Glutamatergic neuron (in vitro differentiated cells): Measurements from ENCODE around the gene SNRPD3. TPM values are rescaled to one million over a fixed set of nuclear protein-coding genes. Genes with fewer than 3 reads are reported as not detected.
"Not testable (repeated sequence)": the region's sequence is repeated elsewhere in the genome, so short reads cannot be mapped to it uniquely, and the experiment has no call there.

Experiments
- DNase-seq: peaks from one replicate; pipeline ENCODE4 v3.0.0; 2022
- H3K27ac Mint-ChIP-seq: one replicate; pipeline ENCODE4 v1.8.0; 2020; ENCODE audit warnings: mild to moderate bottlenecking, mixed read lengths, inconsistent platforms; ENCODE audit not compliant: unreplicated experiment
- H3K27me3 Mint-ChIP-seq: one replicate; pipeline ENCODE4 v1.8.0; 2020; ENCODE audit warnings: mild to moderate bottlenecking, moderate library complexity, mixed read lengths, inconsistent platforms; ENCODE audit not compliant: unreplicated experiment
- H3K36me3 Mint-ChIP-seq: one replicate; pipeline ENCODE4 v1.8.0; 2020; ENCODE audit warnings: mild to moderate bottlenecking, mixed read lengths, inconsistent platforms; ENCODE audit not compliant: unreplicated experiment
- H3K4me1 Mint-ChIP-seq: one replicate; pipeline ENCODE4 v1.8.0; 2020; ENCODE audit warnings: mild to moderate bottlenecking, low read depth, mixed read lengths, inconsistent platforms; ENCODE audit not compliant: unreplicated experiment
- H3K4me3 Mint-ChIP-seq: one replicate; pipeline ENCODE4 v1.8.0; 2020; ENCODE audit warnings: mild to moderate bottlenecking, mixed read lengths, inconsistent platforms; ENCODE audit not compliant: unreplicated experiment
- H3K9me3 Mint-ChIP-seq: one replicate; pipeline ENCODE4 v1.8.0; 2020; ENCODE audit warnings: mild to moderate bottlenecking, moderate library complexity, mixed read lengths, inconsistent platforms; ENCODE audit not compliant: unreplicated experiment
- total RNA-seq: library from RNA; stranded (reverse); fragmentation: NEBNext Ultra II Directional; extraction: Animal tissue kit (Norgen Biotek cat#: 25700); gene quantifications from one replicate; pipeline ENCODE4 v1.2.1, GENCODE V29; 2021; ENCODE audit not compliant: unreplicated experiment
- TF ChIP-seq, protein P1 (sequence below): fragments of 200-600 bp; sonication (generic); IDR thresholded peaks from one replicate; pipeline ENCODE4 v1.5.0; 2021; ENCODE audit not compliant: partially characterized antibody, unreplicated experiment

SNRPD3 gene
- total RNA-seq, 1 donor from 2014 or later = 86.7 TPM

DNA sequence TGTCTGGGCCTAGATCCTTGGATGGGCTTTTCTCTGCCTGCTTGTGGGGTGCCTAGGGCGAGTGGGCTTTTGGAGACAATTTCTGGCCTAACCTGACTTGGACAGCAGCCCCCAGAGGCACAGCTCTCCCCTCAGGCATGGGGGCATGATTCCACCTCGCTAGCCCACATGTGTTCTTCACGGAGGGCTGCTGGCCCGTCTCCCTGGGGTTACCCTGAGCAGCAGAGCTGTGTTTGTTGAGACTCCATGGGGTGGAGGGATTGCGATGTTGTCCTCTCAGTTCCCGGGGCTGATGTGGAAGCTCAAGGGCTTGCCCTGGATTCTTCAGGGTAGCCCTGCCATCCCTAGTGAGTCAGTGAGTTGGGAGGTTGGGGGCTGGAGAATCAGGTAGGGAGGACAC lies 39.4 kb downstream of the SNRPD3 start:
- TF ChIP-seq, protein P1, sequence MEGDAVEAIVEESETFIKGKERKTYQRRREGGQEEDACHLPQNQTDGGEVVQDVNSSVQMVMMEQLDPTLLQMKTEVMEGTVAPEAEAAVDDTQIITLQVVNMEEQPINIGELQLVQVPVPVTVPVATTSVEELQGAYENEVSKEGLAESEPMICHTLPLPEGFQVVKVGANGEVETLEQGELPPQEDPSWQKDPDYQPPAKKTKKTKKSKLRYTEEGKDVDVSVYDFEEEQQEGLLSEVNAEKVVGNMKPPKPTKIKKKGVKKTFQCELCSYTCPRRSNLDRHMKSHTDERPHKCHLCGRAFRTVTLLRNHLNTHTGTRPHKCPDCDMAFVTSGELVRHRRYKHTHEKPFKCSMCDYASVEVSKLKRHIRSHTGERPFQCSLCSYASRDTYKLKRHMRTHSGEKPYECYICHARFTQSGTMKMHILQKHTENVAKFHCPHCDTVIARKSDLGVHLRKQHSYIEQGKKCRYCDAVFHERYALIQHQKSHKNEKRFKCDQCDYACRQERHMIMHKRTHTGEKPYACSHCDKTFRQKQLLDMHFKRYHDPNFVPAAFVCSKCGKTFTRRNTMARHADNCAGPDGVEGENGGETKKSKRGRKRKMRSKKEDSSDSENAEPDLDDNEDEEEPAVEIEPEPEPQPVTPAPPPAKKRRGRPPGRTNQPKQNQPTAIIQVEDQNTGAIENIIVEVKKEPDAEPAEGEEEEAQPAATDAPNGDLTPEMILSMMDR = no peak
- no peak overlapping the region for H3K4me3 Mint-ChIP-seq
- peaks cover 7% of the 10 kb centered on the region for H3K27me3 Mint-ChIP-seq
- H3K27ac Mint-ChIP-seq = no peak overlapping the region
- no peak for DNase-seq
- H3K9me3 Mint-ChIP-seq = peaks cover 6% of the 10 kb centered on the region
- H3K36me3 Mint-ChIP-seq = no peaks in the 10 kb centered on the region
- peaks cover 8% of the 10 kb centered on the region for H3K4me1 Mint-ChIP-seq

DNA sequence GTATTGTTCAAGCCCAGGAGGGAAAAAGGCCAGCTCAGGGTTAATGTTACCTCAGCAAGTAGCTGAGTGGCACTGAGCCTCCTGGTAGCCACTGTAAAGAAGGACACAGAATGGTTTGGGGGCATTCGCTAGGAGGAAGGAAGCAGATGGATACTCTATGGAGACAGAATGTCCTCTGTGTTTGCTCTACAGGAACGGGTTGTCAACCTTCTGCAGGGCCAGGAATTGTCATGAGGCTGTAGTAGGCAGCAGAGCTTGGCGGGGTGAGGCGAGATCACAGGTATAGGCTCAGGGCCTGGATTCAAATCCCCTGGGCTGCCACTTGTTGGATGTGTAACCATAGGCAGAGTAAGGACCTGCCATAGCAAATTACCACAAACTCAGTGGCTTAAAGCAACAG lies 40.1 kb downstream of the SNRPD3 start:
- H3K4me1 Mint-ChIP-seq = peaks cover 5% of the 10 kb centered on the region
- TF ChIP-seq, protein P1 = no peak

DNA sequence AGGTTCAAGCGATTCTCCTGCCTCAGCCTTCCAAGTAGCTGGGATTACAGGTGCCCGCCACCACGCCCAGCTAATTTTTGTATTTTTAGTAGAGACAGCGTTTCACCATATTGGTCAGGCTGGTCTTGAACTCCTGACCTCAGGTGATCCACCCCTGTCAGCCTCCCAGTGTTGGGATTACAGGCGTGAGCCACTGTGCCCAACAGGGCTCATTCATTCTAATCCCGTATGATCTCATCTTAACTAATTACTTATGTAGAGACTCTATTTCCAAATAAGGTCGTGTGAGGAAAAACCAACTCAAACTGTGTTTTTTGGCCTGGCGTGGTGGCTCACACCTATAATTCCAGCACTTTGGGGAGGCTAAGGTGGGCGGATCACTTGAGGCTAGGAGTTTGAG lies 41.3 kb downstream of the SNRPD3 start:
- H3K27me3 Mint-ChIP-seq, H3K9me3 Mint-ChIP-seq, H3K36me3 Mint-ChIP-seq, H3K4me3 Mint-ChIP-seq, H3K4me1 Mint-ChIP-seq, DNase-seq, H3K27ac Mint-ChIP-seq: not testable (repeated sequence)

More for the DNA sequence above, 40.1 kb downstream of the SNRPD3 start:
- Mint-ChIP-seq H3K4me3 (no peak overlapping the region), H3K27ac (no peak overlapping the region), H3K9me3 (peaks cover 6% of the 10 kb centered on the region), H3K27me3 (peaks cover 7% of the 10 kb centered on the region), H3K36me3 (no peaks in the 10 kb centered on the region)
- DNase-seq = no peak

DNA sequence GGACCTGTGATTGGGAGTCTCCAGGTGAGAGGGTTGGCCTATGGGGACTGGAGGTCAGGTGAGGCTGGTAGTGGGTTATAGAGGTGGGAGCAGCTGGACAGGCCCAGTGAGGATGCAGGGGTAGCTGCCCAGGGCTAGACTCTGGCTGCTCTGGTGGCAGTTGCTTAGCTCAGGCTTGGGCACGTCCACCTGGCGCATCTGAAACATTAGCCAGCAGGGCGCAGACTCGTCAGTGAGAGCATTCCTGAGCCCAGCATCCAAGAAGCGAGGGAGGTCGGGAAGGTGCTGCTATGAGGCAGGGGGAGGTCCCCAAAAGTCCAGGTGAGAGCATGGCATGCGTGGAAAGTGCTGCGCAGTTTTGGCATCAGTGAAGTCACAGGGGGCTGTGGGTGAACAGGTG lies 43.7 kb downstream of the SNRPD3 start:
- peaks cover 3% of the 10 kb centered on the region for H3K27me3 Mint-ChIP-seq
- peaks cover 3% of the 10 kb centered on the region for H3K4me1 Mint-ChIP-seq
- no peak for DNase-seq
- no peaks in the 10 kb centered on the region for H3K36me3 Mint-ChIP-seq
- TF ChIP-seq, protein P1 = no peak
- H3K27ac Mint-ChIP-seq = no peak overlapping the region
- no peak overlapping the region for H3K4me3 Mint-ChIP-seq
- peaks cover 3% of the 10 kb centered on the region for H3K9me3 Mint-ChIP-seq

DNA sequence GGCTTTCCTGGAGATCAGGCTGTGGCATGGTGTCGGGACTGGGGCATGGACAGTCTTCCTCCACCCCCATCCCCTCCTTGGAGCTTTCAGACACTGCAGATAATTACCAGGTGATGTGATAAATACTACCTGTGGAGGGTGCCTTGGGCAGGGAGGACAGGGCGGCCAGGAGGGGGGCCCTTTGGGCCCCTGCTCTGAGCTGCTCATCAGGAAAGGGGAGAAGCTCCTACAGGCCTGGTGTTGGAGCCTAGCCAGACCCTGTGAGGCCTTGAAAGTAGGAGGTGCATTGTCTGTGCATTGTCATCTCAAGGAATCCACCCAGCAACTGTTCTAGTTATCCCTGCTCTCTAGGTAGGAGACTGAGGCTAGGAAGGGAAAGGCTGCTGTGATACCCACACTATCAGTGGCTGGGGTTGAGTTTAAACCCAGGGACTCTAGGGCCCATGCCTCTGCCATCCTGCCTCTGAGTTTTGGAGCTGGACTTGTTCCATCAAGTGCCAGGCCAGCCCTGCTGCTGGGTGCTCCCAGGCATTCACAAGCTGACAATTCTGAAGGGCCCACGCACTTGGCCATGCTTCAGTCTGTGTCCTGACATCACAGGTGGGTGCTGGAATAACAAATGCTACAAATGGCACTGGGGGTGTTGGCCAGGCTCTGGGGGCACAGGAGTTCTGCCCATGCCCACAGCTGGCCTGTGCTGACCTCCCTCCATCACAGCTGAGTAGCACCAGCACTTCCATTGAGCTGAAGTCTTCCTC lies 44.3 kb downstream of the SNRPD3 start:
- DNase-seq, H3K27ac Mint-ChIP-seq, H3K4me3 Mint-ChIP-seq, H3K9me3 Mint-ChIP-seq, H3K27me3 Mint-ChIP-seq, H3K4me1 Mint-ChIP-seq, H3K36me3 Mint-ChIP-seq: not testable (repeated sequence)
